Measurements from ENCODE around the gene TRIM14.
A peak's percentile ranks its signal among the peaks of the same experiment; 100 is the strongest.

TRIM14 gene

DNA sequence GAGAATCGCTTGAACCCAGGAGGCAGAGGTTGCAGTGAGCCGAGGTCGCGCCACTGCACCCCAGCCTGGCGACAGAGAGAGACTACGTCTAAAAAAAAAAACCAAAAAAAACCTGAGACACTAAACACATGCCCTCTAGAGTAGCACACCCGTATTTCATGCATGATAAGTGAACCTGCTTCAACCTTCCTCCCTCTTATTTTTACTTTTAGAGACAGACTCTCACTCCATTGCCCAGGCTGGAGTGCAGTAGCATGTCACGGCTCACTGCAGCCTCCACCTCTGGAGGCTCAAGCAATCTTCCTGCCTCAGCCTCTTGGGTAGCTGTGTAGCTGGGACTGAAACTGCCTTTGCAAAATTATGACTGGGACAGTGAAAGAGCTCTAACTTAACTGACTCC, 80.1 kb downstream of the TRIM14 start:
- ChIA-PET POLR2A (no interaction called here), CTCF (interaction anchor here (0.7 kb wide), 1 partner anchor 133 kb away, joined by 3 read pairs; no protein-coding TSS in a partner anchor)

DNA sequence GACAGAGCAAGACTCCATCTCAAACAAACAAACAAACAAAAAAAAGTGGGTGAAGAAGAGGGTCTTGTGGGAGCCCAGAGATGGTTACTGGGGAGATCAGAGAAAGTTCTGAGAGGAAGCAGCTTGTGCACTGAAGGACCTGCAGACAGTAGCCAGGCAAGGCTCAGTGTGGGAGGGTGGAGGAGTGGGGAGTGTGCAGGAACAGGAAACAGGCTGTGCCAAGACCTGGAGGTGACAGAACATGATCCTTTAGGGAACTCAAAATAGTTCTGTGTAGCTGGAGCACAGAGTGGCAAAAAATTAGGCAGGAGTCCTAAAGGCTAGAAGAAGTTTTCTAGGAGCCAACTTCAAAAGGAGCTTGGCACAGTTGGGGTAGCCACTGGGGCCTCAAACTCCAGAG, 81.7 kb downstream of the TRIM14 start:
- ChIA-PET CTCF (no interaction called here), POLR2A (no interaction called here)
- no peak for DNase-seq (ENCODE audit: extremely low spot score)
- TF ChIP-seq HDGF (IDR thresholded peaks at IDR 0.05; ENCODE audit: borderline replicate concordance) (no peak), BHLHE40 (IDR thresholded peaks at IDR 0.05; ENCODE audit: borderline replicate concordance) (no peak), SUZ12 (IDR thresholded peaks at IDR 0.05) (no peak), ARNT (IDR thresholded peaks at IDR 0.05) (no peak), NFRKB (IDR thresholded peaks at IDR 0.05) (no peak), FOXA1 (IDR thresholded peaks at IDR 0.05) (no peak), LEF1 (IDR thresholded peaks at IDR 0.05; ENCODE audit: borderline replicate concordance) (no peak), ZNF384 (IDR thresholded peaks at IDR 0.05) (no peak), ELF4 (IDR thresholded peaks at IDR 0.05) (no peak), FOXK2 (IDR thresholded peaks at IDR 0.05) (no peak)
- TF ChIP-seq, protein P1, sequence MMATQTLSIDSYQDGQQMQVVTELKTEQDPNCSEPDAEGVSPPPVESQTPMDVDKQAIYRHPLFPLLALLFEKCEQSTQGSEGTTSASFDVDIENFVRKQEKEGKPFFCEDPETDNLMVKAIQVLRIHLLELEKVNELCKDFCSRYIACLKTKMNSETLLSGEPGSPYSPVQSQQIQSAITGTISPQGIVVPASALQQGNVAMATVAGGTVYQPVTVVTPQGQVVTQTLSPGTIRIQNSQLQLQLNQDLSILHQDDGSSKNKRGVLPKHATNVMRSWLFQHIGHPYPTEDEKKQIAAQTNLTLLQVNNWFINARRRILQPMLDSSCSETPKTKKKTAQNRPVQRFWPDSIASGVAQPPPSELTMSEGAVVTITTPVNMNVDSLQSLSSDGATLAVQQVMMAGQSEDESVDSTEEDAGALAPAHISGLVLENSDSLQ (IDR thresholded peaks at IDR 0.05) = no peak

More for the DNA sequence above, 80.1 kb downstream of the TRIM14 start:
- TF ChIP-seq ARNT (IDR thresholded peaks at IDR 0.05) (no peak), FOXA1 (IDR thresholded peaks at IDR 0.05) (no peak), LEF1 (IDR thresholded peaks at IDR 0.05; ENCODE audit: borderline replicate concordance) (no peak), HDGF (IDR thresholded peaks at IDR 0.05; ENCODE audit: borderline replicate concordance) (no peak), ELF4 (IDR thresholded peaks at IDR 0.05) (no peak), NFRKB (IDR thresholded peaks at IDR 0.05) (no peak), SP1 (IDR thresholded peaks at IDR 0.05) (no peak), FOXM1 (IDR thresholded peaks at IDR 0.05; ENCODE audit: borderline replicate concordance) (no peak), ZNF384 (IDR thresholded peaks at IDR 0.05) (no peak), CTBP1 (IDR thresholded peaks at IDR 0.05; ENCODE audit: borderline replicate concordance) (no peak), BHLHE40 (IDR thresholded peaks at IDR 0.05; ENCODE audit: borderline replicate concordance) (no peak), FOXK2 (IDR thresholded peaks at IDR 0.05) (no peak)
- TF ChIP-seq, protein P1 (IDR thresholded peaks at IDR 0.05) = no peak
- no peak for DNase-seq (ENCODE audit: extremely low spot score)

DNA sequence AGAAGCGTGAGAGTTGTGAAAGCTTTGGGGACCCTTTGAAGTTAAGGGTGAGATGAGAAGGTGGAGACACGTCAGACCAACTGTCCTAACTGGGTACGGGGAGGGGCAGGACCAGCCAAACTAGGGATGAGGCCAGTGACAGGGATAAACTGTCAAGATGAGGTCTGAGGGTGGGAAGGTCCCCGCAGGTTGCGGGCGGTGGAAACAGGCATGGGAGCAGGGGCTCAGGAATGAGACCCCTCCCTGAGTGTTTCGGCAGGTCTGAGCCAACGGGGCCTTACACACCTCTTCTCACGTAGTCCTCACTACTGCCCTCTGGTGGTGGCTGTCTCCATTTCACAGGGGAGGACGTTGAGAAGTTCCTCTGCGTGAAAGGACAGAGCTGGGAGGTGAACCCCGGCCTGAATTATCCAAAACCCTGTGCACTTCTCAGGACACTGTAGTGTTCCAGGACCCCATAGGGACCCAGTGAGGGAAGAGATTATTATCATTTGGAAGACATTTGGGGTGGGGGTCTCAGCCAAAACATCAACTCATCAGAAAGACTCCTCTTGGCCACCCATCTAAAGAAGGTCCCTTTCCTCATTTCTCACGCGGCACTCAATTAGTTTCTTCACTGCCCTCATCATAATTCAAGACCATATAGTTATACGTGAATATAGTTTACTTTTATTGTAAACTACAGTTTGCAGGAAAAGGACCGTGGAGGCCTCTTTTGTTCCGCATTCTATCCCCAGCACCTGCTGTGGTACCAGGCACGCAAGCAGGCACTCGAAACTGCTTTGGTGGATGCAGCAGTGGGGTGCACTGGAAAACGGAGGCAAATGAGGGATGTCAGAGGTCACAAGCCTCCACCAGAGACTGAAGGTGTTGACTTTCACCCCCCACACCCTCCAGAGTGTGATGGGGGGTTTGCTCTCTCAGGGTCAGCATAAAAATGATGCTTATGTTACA, 84.2 kb downstream of the TRIM14 start:
- ChIA-PET POLR2A (interaction anchor here (0.9 to 1.4 kb wide), 2 partner anchors 51 to 113 kb away, joined by 4 to 6 read pairs; partner anchors contain the start of genes ANP32B and TRMO), CTCF (interaction anchor here (0.6 to 1.6 kb wide), 11 partner anchors 10 to 1582 kb away, joined by 3 to 10 read pairs (median 4); partner anchors contain the start of genes NANS and TRMO)
- TF ChIP-seq ARNT (IDR thresholded peaks at IDR 0.05) (no peak), L3MBTL2 (conservative IDR thresholded peaks at IDR 0.05) (no peak), ELF4 (IDR thresholded peaks at IDR 0.05) (no peak), FOXM1 (IDR thresholded peaks at IDR 0.05; ENCODE audit: borderline replicate concordance) (no peak)
- DNase-seq (ENCODE audit: extremely low spot score) = peak; percentile 85

DNA sequence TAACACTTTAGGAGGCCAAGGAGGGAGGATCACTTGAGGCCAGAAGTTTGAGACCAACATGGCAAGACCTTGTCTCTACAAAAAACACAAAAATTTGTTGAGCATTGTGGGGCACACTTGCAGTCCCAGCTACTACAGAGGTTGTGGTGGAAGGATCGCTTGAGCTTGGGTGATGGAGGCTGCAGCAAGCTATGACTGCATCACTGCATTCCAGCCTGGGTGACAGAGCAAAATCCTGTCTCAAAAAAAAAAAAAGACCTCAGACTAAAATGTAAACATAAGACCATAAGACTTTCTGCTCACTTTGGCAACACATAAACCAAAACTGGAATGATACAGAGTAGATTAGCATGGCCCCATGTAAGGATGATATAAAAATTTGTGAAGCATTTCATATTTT, 87.1 kb downstream of the TRIM14 start:
- CTCF ChIA-PET = interaction anchor here (0.6 kb wide), 3 partner anchors 14 to 76 kb away, joined by 3 read pairs; no protein-coding TSS in a partner anchor
- no peak for DNase-seq (ENCODE audit: extremely low spot score)
- POLR2A ChIA-PET = no interaction called here

DNA sequence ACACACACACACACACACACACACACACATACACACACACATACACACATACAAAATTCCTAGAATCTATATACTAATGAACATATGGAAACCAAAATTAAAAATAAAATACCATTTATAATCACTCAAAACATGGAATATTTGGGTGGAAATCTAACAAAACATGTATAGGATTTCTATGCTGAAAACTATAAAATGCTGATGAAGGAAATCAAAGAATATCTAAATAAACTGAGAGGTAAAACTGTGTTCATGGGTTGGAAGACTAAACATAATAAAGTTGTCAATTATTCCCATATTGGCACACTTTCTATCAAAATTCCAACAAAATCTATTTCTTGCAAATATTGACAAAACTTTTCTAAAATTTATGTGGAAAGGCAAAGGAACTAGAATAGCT, 87.9 kb downstream of the TRIM14 start:
- no peak for DNase-seq (ENCODE audit: extremely low spot score)
- TF ChIP-seq ELF4 (IDR thresholded peaks at IDR 0.05) = no peak
- no peak for TF ChIP-seq FOXA1 (IDR thresholded peaks at IDR 0.05)
- no peak for TF ChIP-seq FOXM1 (IDR thresholded peaks at IDR 0.05; ENCODE audit: borderline replicate concordance)
- TF ChIP-seq LEF1 (IDR thresholded peaks at IDR 0.05; ENCODE audit: borderline replicate concordance) = no peak
- TF ChIP-seq NFRKB (IDR thresholded peaks at IDR 0.05) = no peak
- no peak for TF ChIP-seq TARDBP (IDR thresholded peaks at IDR 0.05)
- no peak for TF ChIP-seq SUZ12 (IDR thresholded peaks at IDR 0.05)
- no peak for TF ChIP-seq L3MBTL2 (conservative IDR thresholded peaks at IDR 0.05)
- TF ChIP-seq FOXK2 (IDR thresholded peaks at IDR 0.05) = no peak
- TF ChIP-seq HDGF (IDR thresholded peaks at IDR 0.05; ENCODE audit: borderline replicate concordance) = no peak
- TF ChIP-seq CTBP1 (IDR thresholded peaks at IDR 0.05; ENCODE audit: borderline replicate concordance) = no peak
- TF ChIP-seq ZNF384 (IDR thresholded peaks at IDR 0.05) = no peak
- no peak for TF ChIP-seq SP1 (IDR thresholded peaks at IDR 0.05)
- TF ChIP-seq, protein P1 (IDR thresholded peaks at IDR 0.05) = no peak
- no peak for TF ChIP-seq BHLHE40 (IDR thresholded peaks at IDR 0.05; ENCODE audit: borderline replicate concordance)
- TF ChIP-seq ARNT (IDR thresholded peaks at IDR 0.05) = no peak
- POLR2A ChIA-PET = no interaction called here
- CTCF ChIA-PET = no interaction called here

More for the DNA sequence above, 87.1 kb downstream of the TRIM14 start:
- TF ChIP-seq ARNT (IDR thresholded peaks at IDR 0.05) (no peak), LEF1 (IDR thresholded peaks at IDR 0.05; ENCODE audit: borderline replicate concordance) (no peak), FOXK2 (IDR thresholded peaks at IDR 0.05) (no peak), ZNF384 (IDR thresholded peaks at IDR 0.05) (no peak), FOXM1 (IDR thresholded peaks at IDR 0.05; ENCODE audit: borderline replicate concordance) (no peak), SUZ12 (IDR thresholded peaks at IDR 0.05) (no peak), TARDBP (IDR thresholded peaks at IDR 0.05) (no peak), ELF4 (IDR thresholded peaks at IDR 0.05) (no peak), FOXA1 (IDR thresholded peaks at IDR 0.05) (no peak), NFRKB (IDR thresholded peaks at IDR 0.05) (no peak), L3MBTL2 (conservative IDR thresholded peaks at IDR 0.05) (no peak), CTBP1 (IDR thresholded peaks at IDR 0.05; ENCODE audit: borderline replicate concordance) (no peak), HDGF (IDR thresholded peaks at IDR 0.05; ENCODE audit: borderline replicate concordance) (no peak), SP1 (IDR thresholded peaks at IDR 0.05) (no peak), BHLHE40 (IDR thresholded peaks at IDR 0.05; ENCODE audit: borderline replicate concordance) (no peak)
- TF ChIP-seq, protein P1 (IDR thresholded peaks at IDR 0.05) = no peak

Measured in HEK293T (cell line).